Esophagus (tissue), 2 donors: ENCODE data around the gene CDC42BPB. TPM values are rescaled to one million over a fixed set of nuclear protein-coding genes. Genes with fewer than 3 reads are reported as not detected.

Source experiments
- H3K27ac ChIP-seq, 2 donors: one replicate each; pipeline ENCODE4 v1.5.1; 2013; ENCODE audit warnings: low read depth in 2 of 2, mild to moderate bottlenecking in 2 of 2, inconsistent platforms in 1 of 2, low read length in 1 of 2, moderate library complexity in 1 of 2
- H3K27me3 ChIP-seq, 2 donors: one replicate each; pipeline ENCODE4 v1.6.1; 2013; ENCODE audit warnings: low read length in 2 of 2, control low read depth in 1 of 2, mild to moderate bottlenecking in 1 of 2; ENCODE audit not compliant: insufficient read depth in 2 of 2, control insufficient read depth in 1 of 2
- H3K36me3 ChIP-seq, 2 donors: one replicate each; pipeline ENCODE4 v1.6.1; 2013; ENCODE audit warnings: low read length in 1 of 2; ENCODE audit not compliant: control insufficient read depth in 2 of 2, insufficient read depth in 2 of 2
- H3K4me1 ChIP-seq, 2 donors: one replicate each; pipeline ENCODE4 v1.6.1; 2013; ENCODE audit warnings: low read length in 1 of 2; ENCODE audit not compliant: control insufficient read depth in 2 of 2, insufficient read depth in 2 of 2
- H3K4me3 ChIP-seq, 2 donors: one replicate each; pipeline ENCODE4 v1.5.1; 2013; ENCODE audit warnings: low read length in 2 of 2, mild to moderate bottlenecking in 2 of 2, low read depth in 1 of 2, moderate library complexity in 1 of 2
- H3K9me3 ChIP-seq, 2 donors: one replicate each; pipeline ENCODE4 v1.6.1; 2013; ENCODE audit warnings: mild to moderate bottlenecking in 2 of 2, low read depth in 1 of 2, low read length in 1 of 2, moderate library complexity in 1 of 2; ENCODE audit not compliant: control insufficient read depth in 2 of 2, insufficient read depth in 1 of 2
- WGBS, 2 donors: extraction: QIAGEN DNeasy Blood & Tissue Kit; methylation state at CpG; one replicate each; pipeline ENCODE4 v1.1.7; 2013; 5-methylcytosine and 5-hydroxymethylcytosine counted together
- polyA plus RNA-seq, 2 donors: library from polyadenylated mRNA; stranded (reverse); fragments of 200-250 nt; gene quantifications; one replicate each; pipeline ENCODE4 v1.2.3, GENCODE V29; 2013
- donor health status: healthy with polysubstance abuse.
- donor health status: Bipolar disorder and iron deficiency.

The CDC42BPB gene
- polyA plus RNA-seq, 2 donors: 29.9 to 35.2 TPM

- Histone ChIP-seq H3K4me1 (peaks cover 3 to 8% of the 10 kb centered on the region in 2 donors), H3K27me3 (no peaks in the 10 kb centered on the region), H3K4me3 (no peak overlapping the region), H3K27ac (no peak overlapping the region), H3K9me3 (no peaks in the 10 kb centered on the region), H3K36me3 (peaks cover 14 to 32% of the 10 kb centered on the region in 2 donors)
- WGBS, 2 donors: 90 to 91% methylated on average over 22 of the region's 22 CpGs
Observed at GRCh38 chr14:103002578-103003350, 54.6 kb downstream of the CDC42BPB start.

- Histone ChIP-seq H3K9me3 (no peaks in the 10 kb centered on the region), H3K4me1 (peaks cover 3 to 4% of the 10 kb centered on the region in 2 donors), H3K27me3 (no peaks in the 10 kb centered on the region), H3K4me3 (no peak overlapping the region), H3K36me3 (peaks cover 14 to 35% of the 10 kb centered on the region in 2 donors), H3K27ac (no peak overlapping the region)
- 85 to 86% methylated on average over 37 of the region's 37 CpGs for WGBS, 2 donors
Observed at GRCh38 chr14:103001651-103002396, 55.5 kb downstream of the CDC42BPB start.

GRCh38 chr14:103001226-103001625, 56.1 kb downstream of the CDC42BPB start:
- no peaks in the 10 kb centered on the region for H3K9me3 ChIP-seq
- peaks cover 3 to 4% of the 10 kb centered on the region in 2 donors for H3K4me1 ChIP-seq
- 89 to 94% methylated on average over 18 of the region's 18 CpGs for WGBS, 2 donors
- H3K36me3 ChIP-seq: peaks cover 14 to 36% of the 10 kb centered on the region in 2 donors
- H3K27ac ChIP-seq: no peak overlapping the region
- H3K27me3 ChIP-seq: no peaks in the 10 kb centered on the region
- no peak overlapping the region for H3K4me3 ChIP-seq

- H3K36me3 ChIP-seq: peaks cover 14 to 40% of the 10 kb centered on the region in 2 donors
Observed at GRCh38 chr14:103000291-103000921, 56.9 kb downstream of the CDC42BPB start.

GRCh38 chr14:102999227-102999895, 58.0 kb downstream of the CDC42BPB start:
- no peaks in the 10 kb centered on the region for H3K9me3 ChIP-seq
- H3K4me3 ChIP-seq: no peak overlapping the region
- H3K27ac ChIP-seq: no peak overlapping the region
- peaks cover 7 to 8% of the 10 kb centered on the region in 2 donors for H3K4me1 ChIP-seq
- H3K27me3 ChIP-seq: no peaks in the 10 kb centered on the region
- WGBS, 2 donors: 96% methylated on average over 21 of the region's 21 CpGs
- H3K36me3 ChIP-seq: peaks cover 15 to 43% of the 10 kb centered on the region in 2 donors

More at GRCh38 chr14:103000291-103000921, 56.9 kb downstream of the CDC42BPB start:
- Histone ChIP-seq H3K9me3 (no peaks in the 10 kb centered on the region), H3K4me3 (no peak overlapping the region), H3K27me3 (no peaks in the 10 kb centered on the region), H3K4me1 (peaks cover 3 to 4% of the 10 kb centered on the region in 2 donors), H3K27ac (no peak overlapping the region)
- WGBS, 2 donors: 93 to 94% methylated on average over 21 of the region's 21 CpGs

- 87 to 93% methylated on average over 6 of the region's 6 CpGs for WGBS, 2 donors
- Histone ChIP-seq H3K27me3 (no peaks in the 10 kb centered on the region), H3K27ac (no peak overlapping the region), H3K36me3 (peaks cover 19 to 41% of the 10 kb centered on the region in 2 donors), H3K9me3 (no peaks in the 10 kb centered on the region), H3K4me3 (no peak overlapping the region), H3K4me1 (peaks cover 6 to 10% of the 10 kb centered on the region in 2 donors)
Observed at GRCh38 chr14:102998393-102998792, 59.0 kb downstream of the CDC42BPB start.

- Histone ChIP-seq H3K4me3 (no peak overlapping the region), H3K27me3 (no peaks in the 10 kb centered on the region), H3K27ac (no peak overlapping the region), H3K9me3 (no peaks in the 10 kb centered on the region), H3K36me3 (peaks cover 15 to 45% of the 10 kb centered on the region in 2 donors), H3K4me1 (peaks cover 6 to 10% of the 10 kb centered on the region in 2 donors)
- WGBS, 2 donors: 91 to 94% methylated on average over 10 of the region's 10 CpGs
Observed at GRCh38 chr14:102996941-102997340, 60.4 kb downstream of the CDC42BPB start.

GRCh38 chr14:102994689-102995088, 62.7 kb downstream of the CDC42BPB start:
- no peak overlapping the region for H3K4me3 ChIP-seq
- WGBS, 2 donors: 64 to 69% methylated on average over 4 of the region's 4 CpGs

GRCh38 chr14:102993523-102993922, 63.8 kb downstream of the CDC42BPB start:
- Histone ChIP-seq H3K27ac (peak overlapping the region; percentile 74 to 76), H3K9me3 (no peaks in the 10 kb centered on the region), H3K36me3 (peaks cover 8 to 24% of the 10 kb centered on the region in 2 donors), H3K4me3 (no peak overlapping the region), H3K27me3 (no peaks in the 10 kb centered on the region), H3K4me1 (peaks cover 6 to 10% of the 10 kb centered on the region in 2 donors)
- WGBS, 2 donors: 47 to 56% methylated on average over 3 of the region's 3 CpGs

More at GRCh38 chr14:102994689-102995088, 62.7 kb downstream of the CDC42BPB start:
- H3K4me1 ChIP-seq: peaks cover 6 to 10% of the 10 kb centered on the region in 2 donors
- H3K27me3 ChIP-seq: no peaks in the 10 kb centered on the region
- H3K9me3 ChIP-seq: no peaks in the 10 kb centered on the region
- H3K27ac ChIP-seq: peak overlapping the region; percentile 76 to 97
- H3K36me3 ChIP-seq: peaks cover 8 to 31% of the 10 kb centered on the region in 2 donors
